PC-9 (cell line): ENCODE data around the gene HAP1.

Experiments used
- CTCF ChIP-seq: fragments of 200-600 bp; sonication (generic); conservative IDR thresholded peaks from 2 replicates; pipeline ENCODE4 v1.6.1; 2017; ENCODE audit warnings: mixed run types, antibody characterized with exemption, mild to moderate bottlenecking, moderate library complexity
- EZH2 ChIP-seq: fragments of 200-600 bp; sonication (generic); IDR thresholded peaks from 2 replicates; pipeline ENCODE4 v1.8.0; 2017; ENCODE audit warnings: antibody characterized with exemption, low read depth

- TF ChIP-seq CTCF: no peak
- TF ChIP-seq EZH2: no peak
These were observed 43.2 kb downstream of the HAP1 start for GRCh38 chr17:41691031-41691777.
